CD14-positive monocyte (primary cell): Measurements from ENCODE around the gene MEAF6. TPM values are rescaled to one million over a fixed set of nuclear protein-coding genes. Genes with fewer than 3 reads are reported as not detected.

Source experiments
- DNase-seq, 3 donors: peaks; one replicate each; pipeline ENCODE4 v3.0.0-alpha.2; 2011 to 2022
- H2AFZ ChIP-seq: 2 replicates; pipeline ENCODE4 v1.6.0; 2012; ENCODE audit warnings: mild to moderate bottlenecking, low read depth, low read length, inconsistent platforms; ENCODE audit not compliant: insufficient read depth, poor library complexity, severe bottlenecking
- H3K27ac ChIP-seq, 2 donors: 1 replicate in 1 of 2; 2 replicates in 1 of 2; pipeline ENCODE4 v1.5.1; 2012 to 2013; ENCODE audit warnings: low read length in 2 of 2, control low read depth in 1 of 2, inconsistent platforms in 1 of 2, low read depth in 1 of 2, mild to moderate bottlenecking in 1 of 2
- H3K27me3 ChIP-seq, 2 donors: one replicate each; pipeline versions ENCODE4 v1.6.0 to v1.6.1; 2011 to 2013; ENCODE audit warnings: low read length in 2 of 2; ENCODE audit not compliant: control insufficient read depth in 2 of 2, insufficient read depth in 2 of 2
- H3K36me3 ChIP-seq, 2 donors: replicated peaks in 1 of 2; 1 replicate in 1 of 2; 2 replicates in 1 of 2; pipeline versions ENCODE4 v1.5.1 to v1.6.1; 2012 to 2013; ENCODE audit warnings: low read length in 2 of 2, control low read depth in 1 of 2, inconsistent platforms in 1 of 2, mild to moderate bottlenecking in 1 of 2; ENCODE audit not compliant: insufficient read depth in 2 of 2, control insufficient read depth in 1 of 2
- H3K4me1 ChIP-seq, 2 donors: 1 replicate in 1 of 2; 2 replicates in 1 of 2; pipeline versions ENCODE4 v1.5.1 to v1.6.1; 2012 to 2013; ENCODE audit warnings: low read length in 2 of 2, control low read depth in 1 of 2, inconsistent platforms in 1 of 2, mild to moderate bottlenecking in 1 of 2, moderate library complexity in 1 of 2; ENCODE audit not compliant: insufficient read depth in 2 of 2, control insufficient read depth in 1 of 2
- H3K4me2 ChIP-seq: replicated peaks from 2 replicates; pipeline ENCODE3; 2012; ENCODE audit warnings: low read length, moderate library complexity, mild to moderate bottlenecking; ENCODE audit not compliant: poor library complexity, severe bottlenecking; ENCODE audit errors: extremely low read depth
- H3K4me3 ChIP-seq, 3 experiments: fragments of 200-600 bp in 1 of 3; sonication (generic) in 1 of 3; replicated peaks in 1 of 3; 1 replicate in 2 of 3; 2 replicates in 1 of 3; pipeline ENCODE4 v1.5.1; 2011 to 2013; ENCODE audit warnings: low read length in 3 of 3, mild to moderate bottlenecking in 3 of 3, control low read depth in 2 of 3, low read depth in 2 of 3, inconsistent platforms in 1 of 3, moderate library complexity in 1 of 3
- H3K79me2 ChIP-seq: 2 replicates; pipeline ENCODE4 v1.6.0; 2012; ENCODE audit warnings: mild to moderate bottlenecking, control low read depth, inconsistent platforms, low read length, moderate library complexity; ENCODE audit not compliant: insufficient read depth
- H3K9ac ChIP-seq: 2 replicates; pipeline ENCODE4 v1.6.0; 2017; ENCODE audit warnings: low read length, mild to moderate bottlenecking; ENCODE audit not compliant: insufficient read depth, poor library complexity, severe bottlenecking
- H3K9me3 ChIP-seq, 2 donors: replicated peaks in 1 of 2; 1 replicate in 1 of 2; 2 replicates in 1 of 2; pipeline versions ENCODE4 v1.5.1 to v1.6.1; 2012 to 2013; ENCODE audit warnings: low read length in 2 of 2, control low read depth in 1 of 2; ENCODE audit not compliant: control insufficient read depth in 1 of 2, insufficient read depth in 1 of 2
- H4K20me1 ChIP-seq: 2 replicates; pipeline ENCODE4 v1.6.0; 2012; ENCODE audit warnings: mild to moderate bottlenecking, low read length, control low read depth, moderate library complexity; ENCODE audit not compliant: insufficient read depth
- H3K27ac Mint-ChIP-seq, 7 donors: one replicate each; pipeline ENCODE4 v1.8.0; 2020; ENCODE audit warnings: mild to moderate bottlenecking in 7 of 7, mixed read lengths in 7 of 7, moderate library complexity in 6 of 7, inconsistent platforms in 2 of 7
- H3K27me3 Mint-ChIP-seq, 3 donors: one replicate each; pipeline ENCODE4 v1.8.0; 2021 to 2022; ENCODE audit warnings: low read depth in 3 of 3, mild to moderate bottlenecking in 3 of 3, mixed read lengths in 3 of 3, moderate library complexity in 3 of 3, inconsistent platforms in 1 of 3
- H3K36me3 Mint-ChIP-seq, 2 donors: one replicate each; pipeline ENCODE4 v1.8.0; 2020; ENCODE audit warnings: mixed read lengths in 2 of 2, inconsistent platforms in 1 of 2, mild to moderate bottlenecking in 1 of 2
- H3K4me1 Mint-ChIP-seq: one replicate; pipeline ENCODE4 v1.8.0; 2020; ENCODE audit warnings: mild to moderate bottlenecking, mixed read lengths
- H3K4me3 Mint-ChIP-seq, 2 donors: one replicate each; pipeline ENCODE4 v1.8.0; 2020; ENCODE audit warnings: mild to moderate bottlenecking in 2 of 2, mixed read lengths in 2 of 2, moderate library complexity in 1 of 2
- H3K9me3 Mint-ChIP-seq, 7 donors: one replicate each; pipeline ENCODE4 v1.8.0; 2020 to 2022; ENCODE audit warnings: mixed read lengths in 7 of 7, mild to moderate bottlenecking in 6 of 7, moderate library complexity in 6 of 7, inconsistent platforms in 2 of 7
- CTCF ChIP-seq: fragments of 200-600 bp; IDR thresholded peaks from one replicate; pipeline ENCODE4 v1.8.0; 2022; ENCODE audit warnings: antibody characterized with exemption, mild to moderate bottlenecking
- WGBS: methylation state at CpG from one replicate; pipeline ENCODE4 v1.1.5; 2013; ENCODE audit warnings: missing lambda C conversion rate; ENCODE audit not compliant: insufficient coverage; 5-methylcytosine and 5-hydroxymethylcytosine counted together
- intact Hi-C, 2 donors: fragments of 100-400 bp; cut with micrococcal nuclease; formaldehyde crosslinking; loops; one replicate each; pipeline versions ENCODE4 v1.15.0 to v1.15.1; 2023
- polyA plus RNA-seq, 3 donors: library from polyadenylated mRNA; depleted of rRNA in 1 of 3; unstranded in 2 of 3; stranded (reverse) in 1 of 3; fragments of 300-500 nt in 2 of 3; fragments of >200 nt in 1 of 3; fragmentation: Illumina TruSeq in 2 of 3; gene quantifications; 1 replicate in 2 of 3; 2 replicates in 1 of 3; pipeline ENCODE4 v1.2.3, GENCODE V29; 2012 to 2021

Gene MEAF6
- polyA plus RNA-seq, 3 donors = 56.7 to 99.8 (median 79.2) TPM

- H3K36me3 ChIP-seq = peaks cover 43 to 58% of the 10 kb centered on the region in 2 donors
Observed at GRCh38 chr1:37487619-37487984, 27.0 kb downstream of the MEAF6 start.

More at GRCh38 chr1:37487619-37487984, 27.0 kb downstream of the MEAF6 start:
- peaks cover 29 to 34% of the 10 kb centered on the region in 2 donors for H3K4me1 ChIP-seq
- H3K27ac ChIP-seq = peak overlapping the region; percentile 81 to 85
- Mint-ChIP-seq H3K36me3 (peaks cover 33 to 62% of the 10 kb centered on the region in 2 donors), H3K27ac (peak overlapping the region; percentile 90 to 96 (median 93)), H3K4me1 (peaks cover 29% of the 10 kb centered on the region), H3K4me3 (peak overlapping the region in 1 of 2 donors; percentile 55), H3K27me3 (no peaks in the 10 kb centered on the region), H3K9me3 (no peaks in the 10 kb centered on the region)
- no CpG with 5 or more reads among the region's 5 CpGs for WGBS
- TF ChIP-seq CTCF = peak; percentile 68
- DNase-seq = no peak
- intact Hi-C loops = loop anchor here (1.0 to 5.0 kb wide), 2 partner anchors 32 to 35 kb away; no protein-coding TSS in a partner anchor
- H2AFZ ChIP-seq = peak overlapping the region; percentile 37
- H4K20me1 ChIP-seq = peaks cover 12% of the 10 kb centered on the region
- peak overlapping the region; percentile 69 for H3K4me2 ChIP-seq
- H3K9ac ChIP-seq = peak overlapping the region; percentile 9
- H3K9me3 ChIP-seq = no peaks in the 10 kb centered on the region
- H3K4me3 ChIP-seq = peak overlapping the region in 1 of 3 experiments; percentile 46
- H3K79me2 ChIP-seq = no peaks in the 10 kb centered on the region
- H3K27me3 ChIP-seq = no peaks in the 10 kb centered on the region
